Adrenal gland (tissue), 12 donors: ENCODE data around the gene DUSP8. TPM values are rescaled to one million over a fixed set of nuclear protein-coding genes. Genes with fewer than 3 reads are reported as not detected.

Experiments
- DNase-seq, 7 donors: peaks; one replicate each; pipeline ENCODE4 v3.0.0-alpha.2; 2019 to 2020
- H3K27ac ChIP-seq, 5 donors: fragments of 200-600 bp; sonication (generic) in 4 of 5; 1 replicate in 3 of 5; 2 replicates in 2 of 5; pipeline versions ENCODE4 v1.5.1 to v1.8.0; 2016 to 2020; ENCODE audit warnings: mild to moderate bottlenecking in 1 of 5
- H3K27me3 ChIP-seq: fragments of 200-600 bp; 2 replicates; pipeline ENCODE4 v1.8.0; 2021
- H3K36me3 ChIP-seq, 2 donors: fragments of 200-600 bp; replicated peaks in 1 of 2; 1 replicate in 1 of 2; 2 replicates in 1 of 2; pipeline versions ENCODE4 v1.5.1 to v1.8.0; 2018 to 2022
- H3K4me1 ChIP-seq, 2 donors: fragments of 200-600 bp; replicated peaks in 1 of 2; 1 replicate in 1 of 2; 2 replicates in 1 of 2; pipeline versions ENCODE4 v1.5.1 to v1.8.0; 2018 to 2021
- H3K4me3 ChIP-seq, 4 donors: fragments of 200-600 bp; sonication (generic) in 3 of 4; one replicate each; pipeline ENCODE4 v1.5.1; 2016 to 2018
- H3K9me3 ChIP-seq, 3 donors: fragments of 200-600 bp; sonication (generic) in 1 of 3; replicated peaks in 1 of 3; 1 replicate in 2 of 3; 2 replicates in 1 of 3; pipeline versions ENCODE4 v1.5.1 to v1.8.0; 2016 to 2021
- POLR2A ChIP-seq, 2 donors: fragments of 450-650 bp; IDR thresholded peaks; one replicate each; pipeline ENCODE4 v1.6.1; 2017; ENCODE audit warnings: antibody characterized with exemption in 2 of 2, mild to moderate bottlenecking in 2 of 2, moderate library complexity in 1 of 2
- WGBS, 4 donors: extraction: QIAGEN DNeasy Blood & Tissue Kit in 2 of 4; methylation state at CpG; one replicate each; pipeline versions ENCODE4 v1.1.5 to v1.1.7; 2013 to 2017; 5-methylcytosine and 5-hydroxymethylcytosine counted together
- intact Hi-C, 2 donors: fragments of 100-400 bp; cut with DNase I; formaldehyde crosslinking; loops; one replicate each; pipeline versions ENCODE4 v1.14.1 to v1.15.0; 2022 to 2023
- polyA plus RNA-seq, 3 donors: library from polyadenylated mRNA; stranded (reverse); fragments of 200-250 nt in 2 of 3; fragments of 350-450 nt in 1 of 3; fragmentation: Illumina TruSeq in 1 of 3; extraction: RNeasy Lipid Tissue Mini Kit (QIAGEN cat#74804) in 1 of 3; gene quantifications; one replicate each; pipeline ENCODE4 v1.2.3, GENCODE V29; 2013 to 2014
- total RNA-seq, 9 donors: library from RNA; depleted of rRNA in 4 of 9; stranded (reverse); fragments of >200 nt in 4 of 9; fragments of 120-200 nt in 1 of 9; fragmentation: NEBNext Ultra II Directional in 1 of 9; extraction: Animal tissue kit (Norgen Biotek cat#: 25700) in 1 of 9; gene quantifications; one replicate each; pipeline versions ENCODE4 v1.1.0 to v1.2.4, GENCODE V29; 2013 to 2023
- TF ChIP-seq, protein P1 (sequence below), 6 experiments: fragments of 450-650 bp in 4 of 6; fragments of 200-600 bp in 2 of 6; sonication (generic) in 1 of 6; IDR thresholded peaks; 1 replicate in 5 of 6; 2 replicates in 1 of 6; pipeline versions ENCODE4 v1.5.1 to v1.8.0; 2016 to 2021; ENCODE audit warnings: antibody characterized with exemption in 6 of 6, mild to moderate bottlenecking in 2 of 6, moderate library complexity in 1 of 6
- donor health status: healthy with polysubstance abuse.
- donor health status: Bipolar disorder and iron deficiency.
- donor health status: DM: yes; HTN: yes; CAD: no.
- donor health status: DM: no; HTN: no; CAD: no.
- donor health status: DM: no; HTN: no; CAD: no.
- donor health status: DM: yes; HTN: yes; CAD: no.

DUSP8 gene
- total and polyA plus RNA-seq, 12 donors, result 0.22 to 6.3 (median 2.0) TPM

GRCh38 chr11:1565173-1565903 is 6.7 kb downstream of the DUSP8 start:
- peak overlapping the region in 2 of 5 donors; percentile 45 to 69 for H3K27ac ChIP-seq
- intact Hi-C loops, result no loop called here
- H3K4me3 ChIP-seq, result no peak overlapping the region
- 85 to 98% (median 88%) methylated on average over 9 to 28 of the region's 28 CpGs for WGBS, 4 donors
- H3K36me3 ChIP-seq, result no peaks in the 10 kb centered on the region
- no peaks in the 10 kb centered on the region for H3K9me3 ChIP-seq
- peak in 2 of 7 donors; percentile 17 to 48 for DNase-seq
- H3K27me3 ChIP-seq, result no peaks in the 10 kb centered on the region
- no peak for TF ChIP-seq POLR2A (IDR thresholded peaks at IDR 0.05)
- TF ChIP-seq, protein P1, sequence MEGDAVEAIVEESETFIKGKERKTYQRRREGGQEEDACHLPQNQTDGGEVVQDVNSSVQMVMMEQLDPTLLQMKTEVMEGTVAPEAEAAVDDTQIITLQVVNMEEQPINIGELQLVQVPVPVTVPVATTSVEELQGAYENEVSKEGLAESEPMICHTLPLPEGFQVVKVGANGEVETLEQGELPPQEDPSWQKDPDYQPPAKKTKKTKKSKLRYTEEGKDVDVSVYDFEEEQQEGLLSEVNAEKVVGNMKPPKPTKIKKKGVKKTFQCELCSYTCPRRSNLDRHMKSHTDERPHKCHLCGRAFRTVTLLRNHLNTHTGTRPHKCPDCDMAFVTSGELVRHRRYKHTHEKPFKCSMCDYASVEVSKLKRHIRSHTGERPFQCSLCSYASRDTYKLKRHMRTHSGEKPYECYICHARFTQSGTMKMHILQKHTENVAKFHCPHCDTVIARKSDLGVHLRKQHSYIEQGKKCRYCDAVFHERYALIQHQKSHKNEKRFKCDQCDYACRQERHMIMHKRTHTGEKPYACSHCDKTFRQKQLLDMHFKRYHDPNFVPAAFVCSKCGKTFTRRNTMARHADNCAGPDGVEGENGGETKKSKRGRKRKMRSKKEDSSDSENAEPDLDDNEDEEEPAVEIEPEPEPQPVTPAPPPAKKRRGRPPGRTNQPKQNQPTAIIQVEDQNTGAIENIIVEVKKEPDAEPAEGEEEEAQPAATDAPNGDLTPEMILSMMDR (IDR thresholded peaks at IDR 0.05), result no peak
- peaks cover 9 to 13% of the 10 kb centered on the region in 2 donors for H3K4me1 ChIP-seq

- intact Hi-C loops, result no loop called here
- Histone ChIP-seq H3K4me1 (peaks cover 10 to 18% of the 10 kb centered on the region in 2 donors), H3K27ac (peak overlapping the region in 2 of 5 donors; percentile 45 to 69), H3K4me3 (no peak overlapping the region), H3K9me3 (no peaks in the 10 kb centered on the region), H3K36me3 (no peaks in the 10 kb centered on the region), H3K27me3 (no peaks in the 10 kb centered on the region)
- 29 to 50% (median 35%) methylated on average over 2 to 16 of the region's 16 CpGs for WGBS, 4 donors
- TF ChIP-seq, protein P1 (IDR thresholded peaks at IDR 0.05), result no peak
- TF ChIP-seq POLR2A (IDR thresholded peaks at IDR 0.05), result no peak
- DNase-seq, result peak; percentile 95 to 97 (median 96)
These were observed 7.4 kb downstream of the DUSP8 start for GRCh38 chr11:1564535-1565172.

DNA sequence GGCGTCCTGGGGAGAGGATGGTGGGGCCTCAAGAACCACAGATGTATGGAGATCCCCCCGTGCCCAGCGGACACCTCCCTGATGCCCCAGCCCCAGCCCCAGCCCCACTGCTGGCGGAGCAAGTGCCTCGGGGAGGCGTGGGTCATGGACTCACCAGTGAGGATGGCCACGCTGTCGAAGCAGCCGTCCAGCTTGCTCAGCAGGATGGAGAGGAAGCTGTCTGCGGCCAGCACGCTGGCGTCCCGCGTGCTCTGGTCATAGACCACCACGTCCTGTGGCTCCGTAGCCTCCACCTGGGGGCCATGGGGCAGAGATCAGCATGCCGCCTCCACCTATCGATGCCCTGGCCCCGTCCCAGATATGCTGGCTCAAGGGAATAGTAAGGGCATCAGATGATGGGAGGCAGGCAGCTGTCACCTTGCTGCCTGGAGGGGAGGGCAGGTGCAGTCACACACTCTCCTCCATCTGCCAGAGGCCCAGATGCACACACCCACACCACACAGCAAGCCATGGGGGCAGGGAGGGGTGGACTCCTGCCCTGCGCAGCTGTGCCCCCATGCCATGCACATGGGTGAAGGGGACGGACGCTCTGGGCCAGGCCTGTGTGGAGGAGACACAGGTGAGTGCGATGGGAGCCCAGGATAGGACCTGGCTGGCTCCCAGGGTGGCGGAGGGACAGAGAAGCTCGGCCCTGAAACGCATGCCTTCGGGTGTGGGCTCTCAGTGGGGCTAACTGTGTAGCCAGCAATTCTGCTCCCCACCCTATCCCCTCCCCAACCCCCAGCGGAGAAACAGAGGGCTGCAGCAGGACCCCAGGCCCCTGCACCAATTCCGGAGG is 8.2 kb downstream of the DUSP8 start:
- no peaks in the 10 kb centered on the region for H3K36me3 ChIP-seq
- no peak overlapping the region for H3K4me3 ChIP-seq
- H3K27me3 ChIP-seq, result no peaks in the 10 kb centered on the region
- TF ChIP-seq, protein P1 (IDR thresholded peaks at IDR 0.05), result no peak
- TF ChIP-seq POLR2A (IDR thresholded peaks at IDR 0.05), result no peak
- DNase-seq, result peak in 3 of 7 donors; percentile 17 to 52 (median 33)
- H3K4me1 ChIP-seq, result peaks cover 16 to 25% of the 10 kb centered on the region in 2 donors
- intact Hi-C loops, result no loop called here
- peak overlapping the region in 2 of 5 donors; percentile 45 for H3K27ac ChIP-seq
- H3K9me3 ChIP-seq, result no peaks in the 10 kb centered on the region
- WGBS, 4 donors, result 76 to 80% (median 78%) methylated on average over 10 to 29 of the region's 29 CpGs

GRCh38 chr11:1563149-1563638 is 8.9 kb downstream of the DUSP8 start:
- WGBS, 4 donors, result 72 to 83% (median 79%) methylated on average over 9 to 12 of the region's 12 CpGs
- Histone ChIP-seq H3K9me3 (no peaks in the 10 kb centered on the region), H3K4me3 (no peak overlapping the region), H3K4me1 (peaks cover 23 to 32% of the 10 kb centered on the region in 2 donors), H3K36me3 (no peaks in the 10 kb centered on the region), H3K27me3 (no peaks in the 10 kb centered on the region), H3K27ac (no peak overlapping the region)
- DNase-seq, result peak in 1 of 7 donors; percentile 48
- TF ChIP-seq, protein P1 (IDR thresholded peaks at IDR 0.05), result no peak
- no peak for TF ChIP-seq POLR2A (IDR thresholded peaks at IDR 0.05)
- intact Hi-C loops, result no loop called here
